Measurements from ENCODE around the gene DFFA. TPM values are rescaled to one million over a fixed set of nuclear protein-coding genes. Genes with fewer than 3 reads are reported as not detected.

Gene DFFA
- polyA plus RNA-seq, 1 of the 3 experiments (the other 2 are of a cell fraction) = 42.3 TPM

DNA sequence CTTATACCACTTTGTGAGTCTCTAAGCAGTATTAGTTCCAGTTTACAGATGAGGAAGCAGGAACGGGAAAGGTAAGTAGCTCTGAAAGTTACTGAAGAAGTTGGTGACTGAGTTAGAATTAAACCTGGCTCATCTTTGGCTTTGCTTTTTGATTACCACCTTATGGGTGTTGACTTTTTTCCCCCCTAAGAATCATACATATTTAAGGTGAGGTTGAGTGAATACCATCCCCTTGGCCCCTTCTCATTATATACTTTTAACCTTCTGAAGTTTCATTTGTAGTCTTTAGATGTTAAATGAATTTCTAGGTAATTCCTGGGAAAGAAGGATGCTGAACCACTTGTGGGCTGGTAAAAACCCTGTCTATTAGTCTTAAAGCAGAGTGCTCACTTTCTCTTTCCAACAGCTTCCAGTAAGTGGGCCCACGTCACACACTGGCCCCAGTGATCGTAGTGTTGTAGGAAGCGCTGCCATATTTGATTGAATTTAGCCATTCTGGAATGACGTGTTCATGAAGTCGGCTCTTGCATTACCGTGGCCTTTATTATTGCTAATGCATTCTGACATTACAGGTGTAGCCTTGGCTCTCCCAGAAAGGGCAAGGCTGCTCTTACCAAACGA is 49.3 kb upstream of the DFFA start (continued):
- TF ChIP-seq GABPA (IDR thresholded peaks at IDR 0.05; ENCODE audit: low read depth) (no peak), RFX5 (IDR thresholded peaks at IDR 0.05; ENCODE audit: low read length) (no peak), GATA2 (CRISPR knock-in tag; IDR thresholded peaks at IDR 0.05) (no peak), SIN3A (IDR thresholded peaks at IDR 0.05; ENCODE audit: borderline replicate concordance, low read depth, low read length) (no peak), NRF1 (IDR thresholded peaks at IDR 0.05; ENCODE audit: low read depth, low read length) (no peak)

DNA sequence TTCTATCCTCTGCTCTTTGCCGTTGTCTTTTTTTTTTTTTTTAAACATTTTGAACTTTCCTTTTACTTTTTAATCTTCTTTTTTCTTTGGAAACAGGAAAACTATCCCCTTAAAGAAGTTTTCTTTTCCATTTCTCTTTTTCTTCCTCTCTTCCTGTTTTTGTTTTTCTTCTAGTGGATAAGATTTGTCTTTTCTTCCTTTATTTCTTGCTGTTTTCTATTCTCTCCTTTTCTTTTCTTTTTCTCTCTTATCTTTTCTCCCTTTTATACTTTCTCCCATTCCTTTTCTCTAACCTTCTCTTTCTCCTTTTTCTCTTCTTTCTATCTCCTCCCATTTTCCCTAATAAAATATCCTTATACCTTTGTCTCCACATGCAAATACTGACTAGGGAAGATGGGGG is 48.6 kb upstream of the DFFA start:
- Histone ChIP-seq H3K27me3 (ENCODE audit: insufficient read depth) (no peaks in the 10 kb centered on the region), H3K4me3 (ENCODE audit: low read depth in 2 of 2, low read length in 1 of 2) (no peak overlapping the region), H3K9ac (no peak overlapping the region), H3F3A (replicated peaks; ENCODE audit: insufficient read depth) (no peaks in the 10 kb centered on the region), H3K4me1 (ENCODE audit: control insufficient read depth in 1 of 2, insufficient read depth in 2 of 2, low read depth in 1 of 2, low read length in 1 of 2) (peaks cover 17 to 22% of the 10 kb centered on the region in 2 experiments; a peak in 3 of 4 replicates), H4K20me1 (ENCODE audit: insufficient read depth) (no peaks in the 10 kb centered on the region; the same call in 1 of the 2 replicates), H3K79me2 (ENCODE audit: insufficient read depth) (peaks cover 42% of the 10 kb centered on the region), H3K9me2 (no peaks in the 10 kb centered on the region), H3K9me3 (no peaks in the 10 kb centered on the region), H2AFZ (ENCODE audit: low read depth) (no peak overlapping the region), H3K36me3 (replicated peaks in 1 of 2; ENCODE audit: control insufficient read depth in 1 of 2, insufficient read depth in 2 of 2, low read length in 1 of 2) (no peaks in the 10 kb centered on the region), H3K27ac (ENCODE audit: low read depth in 2 of 2, low read length in 1 of 2) (peak overlapping the region in 1 of 2 experiments; percentile 5; a peak in 1 of 4 replicates), H3K4me2 (no peak overlapping the region)
- TF ChIP-seq GABPA (IDR thresholded peaks at IDR 0.05; ENCODE audit: low read depth) (no peak), TEAD4 (IDR thresholded peaks at IDR 0.05; ENCODE audit: borderline replicate concordance, insufficient read depth) (no peak), SMC3 (IDR thresholded peaks at IDR 0.05; ENCODE audit: low read depth, low read length) (no peak), POLR2AphosphoS5 (IDR thresholded peaks at IDR 0.05; ENCODE audit: low read depth, low read length) (no peak), JUND (IDR thresholded peaks at IDR 0.05) (no peak), TCF12 (IDR thresholded peaks at IDR 0.05) (no peak), FOSL2 (IDR thresholded peaks at IDR 0.05; ENCODE audit: borderline replicate concordance, low read depth) (no peak), TAF1 (IDR thresholded peaks at IDR 0.05; ENCODE audit: borderline replicate concordance, low read depth, low read length) (no peak), NRF1 (IDR thresholded peaks at IDR 0.05; ENCODE audit: low read depth, low read length) (no peak), NFIC (IDR thresholded peaks at IDR 0.05; ENCODE audit: borderline replicate concordance) (no peak), RFX5 (IDR thresholded peaks at IDR 0.05; ENCODE audit: low read length) (no peak), RAD21 (IDR thresholded peaks at IDR 0.05; ENCODE audit: low read length) (no peak)
- TF ChIP-seq, protein P1, sequence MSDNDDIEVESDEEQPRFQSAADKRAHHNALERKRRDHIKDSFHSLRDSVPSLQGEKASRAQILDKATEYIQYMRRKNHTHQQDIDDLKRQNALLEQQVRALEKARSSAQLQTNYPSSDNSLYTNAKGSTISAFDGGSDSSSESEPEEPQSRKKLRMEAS (IDR thresholded peaks at IDR 0.05; ENCODE audit: low read depth) = no peak
- TF ChIP-seq, protein P2, sequence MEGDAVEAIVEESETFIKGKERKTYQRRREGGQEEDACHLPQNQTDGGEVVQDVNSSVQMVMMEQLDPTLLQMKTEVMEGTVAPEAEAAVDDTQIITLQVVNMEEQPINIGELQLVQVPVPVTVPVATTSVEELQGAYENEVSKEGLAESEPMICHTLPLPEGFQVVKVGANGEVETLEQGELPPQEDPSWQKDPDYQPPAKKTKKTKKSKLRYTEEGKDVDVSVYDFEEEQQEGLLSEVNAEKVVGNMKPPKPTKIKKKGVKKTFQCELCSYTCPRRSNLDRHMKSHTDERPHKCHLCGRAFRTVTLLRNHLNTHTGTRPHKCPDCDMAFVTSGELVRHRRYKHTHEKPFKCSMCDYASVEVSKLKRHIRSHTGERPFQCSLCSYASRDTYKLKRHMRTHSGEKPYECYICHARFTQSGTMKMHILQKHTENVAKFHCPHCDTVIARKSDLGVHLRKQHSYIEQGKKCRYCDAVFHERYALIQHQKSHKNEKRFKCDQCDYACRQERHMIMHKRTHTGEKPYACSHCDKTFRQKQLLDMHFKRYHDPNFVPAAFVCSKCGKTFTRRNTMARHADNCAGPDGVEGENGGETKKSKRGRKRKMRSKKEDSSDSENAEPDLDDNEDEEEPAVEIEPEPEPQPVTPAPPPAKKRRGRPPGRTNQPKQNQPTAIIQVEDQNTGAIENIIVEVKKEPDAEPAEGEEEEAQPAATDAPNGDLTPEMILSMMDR (IDR thresholded peaks at IDR 0.05) = no peak
- TF ChIP-seq, protein P3, sequence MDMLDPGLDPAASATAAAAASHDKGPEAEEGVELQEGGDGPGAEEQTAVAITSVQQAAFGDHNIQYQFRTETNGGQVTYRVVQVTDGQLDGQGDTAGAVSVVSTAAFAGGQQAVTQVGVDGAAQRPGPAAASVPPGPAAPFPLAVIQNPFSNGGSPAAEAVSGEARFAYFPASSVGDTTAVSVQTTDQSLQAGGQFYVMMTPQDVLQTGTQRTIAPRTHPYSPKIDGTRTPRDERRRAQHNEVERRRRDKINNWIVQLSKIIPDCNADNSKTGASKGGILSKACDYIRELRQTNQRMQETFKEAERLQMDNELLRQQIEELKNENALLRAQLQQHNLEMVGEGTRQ (IDR thresholded peaks at IDR 0.05; ENCODE audit: borderline replicate concordance, low read depth, low read length) = no peak
- CTCF ChIA-PET = interaction anchor here (0.7 to 2.9 kb wide), 12 partner anchors 7 to 517 kb away, joined by 3 to 19 read pairs (median 4); no protein-coding TSS in a partner anchor
- no peak for DNase-seq
- POLR2A ChIA-PET = no interaction called here
- WGBS (ENCODE audit: low lambda C conversion rate) = 38% methylated on average over 1 of the region's 1 CpG

Data from SK-N-SH (cell line).